K562 (cell line): ENCODE results near the gene GALNT13. TPM values are rescaled to one million over a fixed set of nuclear protein-coding genes. Genes with fewer than 3 reads are reported as not detected.

ENCODE experiments used
- ATAC-seq: fragments of 200-7000 bp; cut with Tn5 transposase; 3 replicates; pipeline ENCODE4 v1.9.1; 2020; ENCODE audit warnings: moderate library complexity
- BruUV-seq: library from RNA; stranded (reverse); fragments of 400-500 nt; replicated peaks from 2 replicates; lab custom pipeline; 2021; lab: Mats Ljungman, UMichigan
- CTCF ChIA-PET: fragments of 300-600 bp; formaldehyde crosslinking; extraction: SDS; loops from one replicate; lab custom pipeline; 2021; ENCODE audit warnings: low intra/inter-chr PET ratio; lab: Yijun Ruan, JAX
- POLR2A ChIA-PET: fragments of 300-600, 350-650 bp; sonication (Branson Sonifier 250); formaldehyde crosslinking; extraction: SDS; loops from one replicate; lab custom pipeline; 2021; ENCODE audit warnings: antibody characterized with exemption, inconsistent platforms; lab: Yijun Ruan, JAX
- DNase-seq, 4 experiments: peaks; one replicate each; pipeline versions ENCODE4 v3.0.0 to v3.0.0-alpha.2; 2011 to 2018; ENCODE audit warnings: low spot score in 3 of 4, mixed read lengths in 3 of 4; ENCODE audit errors: extremely low read depth in 1 of 4
- FAIRE-seq: peaks from 2 replicates; lab custom pipeline; 2011; peaks lifted over from hg19 to GRCh38; lab: Jason Lieb, UNC
- H2AFZ ChIP-seq: 2 replicates; pipeline ENCODE4 v1.6.0; 2011; ENCODE audit warnings: low read depth, low read length, control low read depth, inconsistent platforms
- H3K27ac ChIP-seq: fragments of 200-600 bp; 3 replicates; pipeline ENCODE4 v1.8.0; 2011; ENCODE audit warnings: low read depth, mild to moderate bottlenecking, control low read depth, inconsistent platforms, low read length, moderate library complexity, mixed read lengths; ENCODE audit errors: extremely low read depth
- H3K27me3 ChIP-seq, 2 experiments: fragments of 300-600 bp in 1 of 2; 2 replicates in 1 of 2; 3 replicates in 1 of 2; pipeline versions ENCODE4 v1.6.0 to v1.8.0; 2011; ENCODE audit warnings: inconsistent platforms in 2 of 2, low read length in 2 of 2, mild to moderate bottlenecking in 1 of 2, mixed read lengths in 1 of 2, moderate library complexity in 1 of 2; ENCODE audit not compliant: control insufficient read depth in 2 of 2, insufficient read depth in 2 of 2
- H3K36me3 ChIP-seq: fragments of 300-600 bp; 3 replicates; pipeline ENCODE4 v1.8.0; 2011; ENCODE audit warnings: mild to moderate bottlenecking, low read length, inconsistent platforms; ENCODE audit not compliant: control insufficient read depth, insufficient read depth
- H3K4me1 ChIP-seq, 2 experiments: fragments of 200-600 bp in 1 of 2; replicated peaks in 1 of 2; 2 replicates in 1 of 2; 3 replicates in 1 of 2; pipeline versions ENCODE4 v1.5.1 to v1.8.0; 2011; ENCODE audit warnings: inconsistent platforms in 2 of 2, low read length in 2 of 2, mild to moderate bottlenecking in 1 of 2, mixed read lengths in 1 of 2, moderate library complexity in 1 of 2; ENCODE audit not compliant: control insufficient read depth in 2 of 2, insufficient read depth in 2 of 2
- H3K4me2 ChIP-seq: 2 replicates; pipeline ENCODE4 v1.6.1; 2011; ENCODE audit warnings: low read length, control low read depth, inconsistent platforms, mixed read lengths; ENCODE audit not compliant: insufficient read depth
- H3K4me3 ChIP-seq: fragments of 200-600 bp; sonication (generic), shearing (Covaris generic); 2 replicates; pipeline ENCODE4 v1.5.1; 2016; ENCODE audit warnings: control low read depth, inconsistent platforms
- H3K79me2 ChIP-seq: fragments of 200-600 bp; 3 replicates; pipeline ENCODE4 v1.8.0; 2011; ENCODE audit warnings: low read length, inconsistent platforms; ENCODE audit not compliant: control insufficient read depth, insufficient read depth
- H3K9ac ChIP-seq, 2 experiments: 2 replicates each; pipeline versions ENCODE4 v1.6.0 to v1.6.1; 2011; ENCODE audit warnings: low read depth in 2 of 2, low read length in 2 of 2, control low read depth in 1 of 2, inconsistent platforms in 1 of 2, mild to moderate bottlenecking in 1 of 2, mixed read lengths in 1 of 2; ENCODE audit not compliant: insufficient read depth in 1 of 2
- H3K9me1 ChIP-seq: one replicate; pipeline ENCODE4 v1.6.0; 2011; ENCODE audit warnings: inconsistent platforms, mild to moderate bottlenecking, low read length, moderate library complexity; ENCODE audit not compliant: control insufficient read depth, insufficient read depth
- H3K9me3 ChIP-seq: replicated peaks from 2 replicates; pipeline ENCODE4 v1.5.1; 2011; ENCODE audit warnings: low read depth, low read length, inconsistent platforms; ENCODE audit not compliant: control insufficient read depth, insufficient read depth
- H4K20me1 ChIP-seq: replicated peaks from 2 replicates; pipeline ENCODE4 v1.6.1; 2011; ENCODE audit warnings: low read length, inconsistent platforms, mixed read lengths; ENCODE audit not compliant: control insufficient read depth, insufficient read depth
- FOXP1 ChIP-seq: sonication (generic); formaldehyde crosslinking; IDR thresholded peaks from 2 replicates; pipeline ENCODE4 v1.8.0; 2022; ENCODE audit warnings: mild to moderate bottlenecking, missing genetic modification reagents
- POLR3G ChIP-seq: IDR thresholded peaks from 2 replicates; pipeline ENCODE4 v1.6.1; 2011; ENCODE audit not compliant: insufficient read length, insufficient replicate concordance; ENCODE audit errors: extremely low read depth
- RBM15 ChIP-seq: fragments of 200-400 bp; formaldehyde crosslinking; IDR thresholded peaks from 2 replicates; pipeline ENCODE4 v1.6.1; 2018; ENCODE audit warnings: mild to moderate bottlenecking, low read length, moderate library complexity; ENCODE audit not compliant: insufficient read depth
- SP2 ChIP-seq: IDR thresholded peaks from 2 replicates; pipeline ENCODE4 v1.6.1; 2011; ENCODE audit warnings: mild to moderate bottlenecking, low read depth, low read length, moderate library complexity; ENCODE audit not compliant: poor library complexity, severe bottlenecking; ENCODE audit errors: extremely low read depth
- STAG1 ChIP-seq: sonication (generic); formaldehyde crosslinking; IDR thresholded peaks from 2 replicates; pipeline ENCODE4 v1.5.0; 2020; ENCODE audit warnings: missing genetic modification reagents, borderline replicate concordance
- U2AF2 ChIP-seq: fragments of 200-400 bp; formaldehyde crosslinking; optimal IDR thresholded peaks from 2 replicates; pipeline ENCODE3; 2017; ENCODE audit warnings: low read depth, mild to moderate bottlenecking, low read length
- ZNF212 ChIP-seq: fragments of 450-650 bp; formaldehyde crosslinking; IDR thresholded peaks from 2 replicates; pipeline ENCODE4 v1.4.0; 2020; ENCODE audit warnings: mild to moderate bottlenecking
- ZNF274 ChIP-seq: IDR thresholded peaks from 2 replicates; pipeline ENCODE4 v1.6.1; 2011; ENCODE audit warnings: low read depth, mild to moderate bottlenecking, low read length, moderate library complexity, borderline replicate concordance
- WGBS: fragments of 100-300 bp; shearing (Covaris generic); methylation state at CpG from one replicate; pipeline ENCODE4 v1.1.6; 2016; ENCODE audit warnings: low coverage, mixed read lengths; ENCODE audit not compliant: insufficient coverage; ENCODE audit errors: missing lambda C conversion rate; 5-methylcytosine and 5-hydroxymethylcytosine counted together
- in situ Hi-C: fragments of 300-500 bp; cut with MboI; formaldehyde crosslinking; loops from 4 replicates; pipeline ENCODE4 v1.15.0; 2018; ENCODE audit warnings: inconsistent platforms, mixed read lengths
- intact Hi-C: fragments of 100-400 bp; cut with micrococcal nuclease; formaldehyde crosslinking; loops from 2 replicates; pipeline ENCODE4 v1.14.2; 2022
- polyA plus RNA-seq, 8 experiments: library from polyadenylated mRNA; depleted of rRNA in 4 of 8; stranded (reverse) in 5 of 8; unstranded in 3 of 8; fragments of >200 nt; fragmentation: Nextera tagmentation in 2 of 8; fragmentation: Illumina TruSeq in 1 of 8; extraction: Ambion mirVana in 2 of 8; extraction: Trizol in 1 of 8; gene quantifications; 2 replicates each; pipeline versions ENCODE4 v1.2.1 to v1.2.3, GENCODE V29; 2011 to 2014; ENCODE audit warnings: inconsistent platforms in 1 of 8, missing spikeins in 1 of 8
- total RNA-seq, 7 experiments: library from RNA; depleted of rRNA in 6 of 7; stranded (reverse); fragments of >200 nt in 6 of 7; fragmentation: Illumina TruSeq in 2 of 7; extraction: Trizol in 2 of 7; gene quantifications; 2 replicates each; pipeline versions ENCODE4 v1.2.1 to v1.2.3, GENCODE V29; 2011 to 2021; ENCODE audit warnings: low replicate concordance in 1 of 7
- TF ChIP-seq, protein P1 (sequence below): sonication (generic); formaldehyde crosslinking; IDR thresholded peaks from 2 replicates; pipeline ENCODE4 v1.8.0; 2022; ENCODE audit warnings: missing genetic modification reagents, mild to moderate bottlenecking, borderline replicate concordance
- TF ChIP-seq, protein P2 (sequence below): fragments of 450-650 bp; IDR thresholded peaks from 2 replicates; pipeline ENCODE4 v1.7.1; 2018; ENCODE audit warnings: mild to moderate bottlenecking, low read depth; ENCODE audit not compliant: partially characterized antibody

Gene GALNT13
- total and polyA plus RNA-seq, 9 of the 15 experiments (the other 6 are each of a cell fraction or from before 2014, with no cell fraction given): not detected

DNA sequence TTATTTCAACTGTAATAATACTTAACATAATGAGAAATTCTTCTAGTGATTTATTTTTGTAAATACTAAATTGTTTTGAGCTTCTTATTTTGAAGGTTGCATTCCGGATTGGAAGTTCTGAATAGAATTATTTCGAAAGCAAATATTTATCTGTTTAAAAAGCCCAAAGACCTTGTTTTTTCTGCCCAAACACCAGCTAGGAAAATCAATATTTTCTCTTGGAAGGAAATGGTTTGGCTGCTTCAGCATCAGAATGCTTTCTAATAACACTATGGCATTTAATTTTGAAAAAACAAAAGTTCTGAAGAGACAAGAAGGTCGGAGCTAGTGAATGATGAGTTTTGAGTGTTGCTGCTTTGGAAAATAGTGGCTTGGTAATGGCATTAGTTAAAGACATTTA lies 522.9 kb downstream of the GALNT13 start:
- no peak for TF ChIP-seq ZNF212
- TF ChIP-seq POLR3G: no peak
- TF ChIP-seq, protein P1, sequence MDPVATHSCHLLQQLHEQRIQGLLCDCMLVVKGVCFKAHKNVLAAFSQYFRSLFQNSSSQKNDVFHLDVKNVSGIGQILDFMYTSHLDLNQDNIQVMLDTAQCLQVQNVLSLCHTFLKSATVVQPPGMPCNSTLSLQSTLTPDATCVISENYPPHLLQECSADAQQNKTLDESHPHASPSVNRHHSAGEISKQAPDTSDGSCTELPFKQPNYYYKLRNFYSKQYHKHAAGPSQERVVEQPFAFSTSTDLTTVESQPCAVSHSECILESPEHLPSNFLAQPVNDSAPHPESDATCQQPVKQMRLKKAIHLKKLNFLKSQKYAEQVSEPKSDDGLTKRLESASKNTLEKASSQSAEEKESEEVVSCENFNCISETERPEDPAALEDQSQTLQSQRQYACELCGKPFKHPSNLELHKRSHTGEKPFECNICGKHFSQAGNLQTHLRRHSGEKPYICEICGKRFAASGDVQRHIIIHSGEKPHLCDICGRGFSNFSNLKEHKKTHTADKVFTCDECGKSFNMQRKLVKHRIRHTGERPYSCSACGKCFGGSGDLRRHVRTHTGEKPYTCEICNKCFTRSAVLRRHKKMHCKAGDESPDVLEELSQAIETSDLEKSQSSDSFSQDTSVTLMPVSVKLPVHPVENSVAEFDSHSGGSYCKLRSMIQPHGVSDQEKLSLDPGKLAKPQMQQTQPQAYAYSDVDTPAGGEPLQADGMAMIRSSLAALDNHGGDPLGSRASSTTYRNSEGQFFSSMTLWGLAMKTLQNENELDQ: no peak
- no peak for TF ChIP-seq ZNF274
- TF ChIP-seq RBM15: no peak
- TF ChIP-seq SP2: no peak
- TF ChIP-seq, protein P2, sequence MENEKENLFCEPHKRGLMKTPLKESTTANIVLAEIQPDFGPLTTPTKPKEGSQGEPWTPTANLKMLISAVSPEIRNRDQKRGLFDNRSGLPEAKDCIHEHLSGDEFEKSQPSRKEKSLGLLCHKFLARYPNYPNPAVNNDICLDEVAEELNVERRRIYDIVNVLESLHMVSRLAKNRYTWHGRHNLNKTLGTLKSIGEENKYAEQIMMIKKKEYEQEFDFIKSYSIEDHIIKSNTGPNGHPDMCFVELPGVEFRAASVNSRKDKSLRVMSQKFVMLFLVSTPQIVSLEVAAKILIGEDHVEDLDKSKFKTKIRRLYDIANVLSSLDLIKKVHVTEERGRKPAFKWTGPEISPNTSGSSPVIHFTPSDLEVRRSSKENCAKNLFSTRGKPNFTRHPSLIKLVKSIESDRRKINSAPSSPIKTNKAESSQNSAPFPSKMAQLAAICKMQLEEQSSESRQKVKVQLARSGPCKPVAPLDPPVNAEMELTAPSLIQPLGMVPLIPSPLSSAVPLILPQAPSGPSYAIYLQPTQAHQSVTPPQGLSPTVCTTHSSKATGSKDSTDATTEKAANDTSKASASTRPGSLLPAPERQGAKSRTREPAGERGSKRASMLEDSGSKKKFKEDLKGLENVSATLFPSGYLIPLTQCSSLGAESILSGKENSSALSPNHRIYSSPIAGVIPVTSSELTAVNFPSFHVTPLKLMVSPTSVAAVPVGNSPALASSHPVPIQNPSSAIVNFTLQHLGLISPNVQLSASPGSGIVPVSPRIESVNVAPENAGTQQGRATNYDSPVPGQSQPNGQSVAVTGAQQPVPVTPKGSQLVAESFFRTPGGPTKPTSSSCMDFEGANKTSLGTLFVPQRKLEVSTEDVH: no peak
- TF ChIP-seq U2AF2: no peak
- no peak for TF ChIP-seq STAG1 (CRISPR knock-in tag)
- TF ChIP-seq FOXP1 (CRISPR knock-in tag): no peak
- TF ChIP-seq, all 486 proteins: peak for 0
- H4K20me1 ChIP-seq: no peaks in the 10 kb centered on the region
- CTCF ChIA-PET: no interaction called here
- intact Hi-C loops: no loop called here
- no peak overlapping the region for H3K4me2 ChIP-seq
- no peak overlapping the region for H2AFZ ChIP-seq
- H3K79me2 ChIP-seq: no peaks in the 10 kb centered on the region
- ATAC-seq (no peak), DNase-seq (no peak), FAIRE-seq (no peak)
- H3K9ac ChIP-seq: no peak overlapping the region
- in situ Hi-C loops: no loop called here
- no peak overlapping the region for H3K4me3 ChIP-seq
- no peaks in the 10 kb centered on the region for H3K27me3 ChIP-seq
- H3K4me1 ChIP-seq: no peaks in the 10 kb centered on the region
- WGBS: 0% methylated on average over 3 of the region's 3 CpGs
- H3K9me3 ChIP-seq: peaks cover 2% of the 10 kb centered on the region; the same call in 1 of the 2 replicates
- no TSS peak for BruUV-seq
- H3K36me3 ChIP-seq: no peaks in the 10 kb centered on the region
- POLR2A ChIA-PET: no interaction called here
- H3K27ac ChIP-seq: no peak overlapping the region
- H3K9me1 ChIP-seq: no peaks in the 10 kb centered on the region
